ENCODE measurements around the gene CFAP20DC. TPM values are rescaled to one million over a fixed set of nuclear protein-coding genes. Genes with fewer than 3 reads are reported as not detected.
"Not testable (repeated sequence)": the region's sequence is repeated elsewhere in the genome, so short reads cannot be mapped to it uniquely, and the experiment has no call there.

Gene CFAP20DC
- polyA plus RNA-seq, 4 donors, result 0.28 to 0.65 TPM; not detected in 2

- H3K4me3 ChIP-seq (ENCODE audit: low read depth in 1 of 3, low read length in 3 of 3); H3K4me1 ChIP-seq (ENCODE audit: control insufficient read depth in 3 of 3, insufficient read depth in 2 of 3, low read depth in 1 of 3, low read length in 2 of 3); H3K36me3 ChIP-seq (ENCODE audit: control insufficient read depth in 3 of 3, insufficient read depth in 2 of 3, low read depth in 1 of 3, low read length in 3 of 3); H3K27ac ChIP-seq (ENCODE audit: low read depth in 1 of 3, low read length in 2 of 3); H3K9me3 ChIP-seq (ENCODE audit: control insufficient read depth in 2 of 2, insufficient read depth in 1 of 2, low read depth in 1 of 2, low read length in 1 of 2); FAIRE-seq; DNase-seq; H3K27me3 ChIP-seq (ENCODE audit: control insufficient read depth in 3 of 3, insufficient read depth in 3 of 3, low read length in 3 of 3): not testable (repeated sequence)
- WGBS, 3 donors, result 89 to 90% (median 89%) methylated on average over 12 to 16 of the region's 34 CpGs
Observed at GRCh38 chr3:58842050-58842747, 207.6 kb downstream of the CFAP20DC start.

DNA sequence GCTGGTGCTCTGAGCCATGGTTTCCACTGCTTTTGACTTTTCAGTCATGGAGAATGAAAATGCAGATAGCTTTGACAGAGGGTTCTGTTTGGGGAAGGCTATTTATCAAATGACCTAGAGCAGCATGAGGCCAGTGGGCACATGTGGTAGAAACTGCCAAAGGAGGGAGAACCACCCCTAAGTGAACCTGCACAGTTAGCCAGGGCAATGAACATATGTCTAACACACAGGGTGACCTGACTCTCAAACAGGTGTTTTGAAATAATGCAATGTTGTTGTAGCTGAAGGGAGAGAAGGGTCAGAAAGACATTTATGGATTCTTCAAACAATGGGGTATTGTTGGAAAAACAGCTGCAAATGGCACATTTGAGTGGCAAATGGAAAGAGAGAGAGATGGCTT is 208.9 kb downstream of the CFAP20DC start:
- no peaks in the 10 kb centered on the region for H3K36me3 ChIP-seq (ENCODE audit: control insufficient read depth in 3 of 3, insufficient read depth in 2 of 3, low read depth in 1 of 3, low read length in 3 of 3)
- no peak for DNase-seq
- no peak overlapping the region for H3K27ac ChIP-seq (ENCODE audit: low read depth in 1 of 3, low read length in 2 of 3)
- H3K9me3 ChIP-seq (ENCODE audit: control insufficient read depth in 2 of 2, insufficient read depth in 1 of 2, low read depth in 1 of 2, low read length in 1 of 2), result no peaks in the 10 kb centered on the region
- no peaks in the 10 kb centered on the region for H3K4me1 ChIP-seq (ENCODE audit: control insufficient read depth in 3 of 3, insufficient read depth in 2 of 3, low read depth in 1 of 3, low read length in 2 of 3)
- no peak overlapping the region for H3K4me3 ChIP-seq (ENCODE audit: low read depth in 1 of 3, low read length in 3 of 3)
- no peaks in the 10 kb centered on the region for H3K27me3 ChIP-seq (ENCODE audit: control insufficient read depth in 3 of 3, insufficient read depth in 3 of 3, low read length in 3 of 3)
- no peak for FAIRE-seq

DNA sequence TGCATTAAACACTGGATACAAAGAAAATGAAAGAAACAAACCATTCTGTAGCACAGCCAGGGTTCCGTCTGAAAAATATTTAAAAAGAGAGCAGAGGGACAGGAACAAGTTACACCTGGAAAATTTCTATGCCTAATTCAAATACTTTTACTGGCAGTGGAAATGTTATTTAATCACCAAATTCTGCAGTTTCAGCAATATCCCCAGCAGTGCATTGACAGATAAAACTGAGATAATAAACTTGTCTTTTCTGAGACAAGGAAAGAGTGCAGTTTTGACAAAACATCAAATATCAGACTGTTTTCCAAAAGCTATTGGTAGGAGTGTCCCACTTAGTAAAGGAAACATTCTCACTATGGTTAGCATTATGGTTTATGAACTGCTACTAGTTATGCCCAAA is 209.9 kb downstream of the CFAP20DC start:
- 83 to 91% (median 85%) methylated on average over 1 of the region's 1 CpG for WGBS, 3 donors
- Histone ChIP-seq H3K36me3 (ENCODE audit: control insufficient read depth in 3 of 3, insufficient read depth in 2 of 3, low read depth in 1 of 3, low read length in 3 of 3) (no peaks in the 10 kb centered on the region), H3K4me1 (ENCODE audit: control insufficient read depth in 3 of 3, insufficient read depth in 2 of 3, low read depth in 1 of 3, low read length in 2 of 3) (no peaks in the 10 kb centered on the region), H3K27me3 (ENCODE audit: control insufficient read depth in 3 of 3, insufficient read depth in 3 of 3, low read length in 3 of 3) (no peaks in the 10 kb centered on the region), H3K27ac (ENCODE audit: low read depth in 1 of 3, low read length in 2 of 3) (no peak overlapping the region), H3K9me3 (ENCODE audit: control insufficient read depth in 2 of 2, insufficient read depth in 1 of 2, low read depth in 1 of 2, low read length in 1 of 2) (no peaks in the 10 kb centered on the region), H3K4me3 (ENCODE audit: low read depth in 1 of 3, low read length in 3 of 3) (no peak overlapping the region)
- DNase-seq, result no peak
- no peak for FAIRE-seq

DNA sequence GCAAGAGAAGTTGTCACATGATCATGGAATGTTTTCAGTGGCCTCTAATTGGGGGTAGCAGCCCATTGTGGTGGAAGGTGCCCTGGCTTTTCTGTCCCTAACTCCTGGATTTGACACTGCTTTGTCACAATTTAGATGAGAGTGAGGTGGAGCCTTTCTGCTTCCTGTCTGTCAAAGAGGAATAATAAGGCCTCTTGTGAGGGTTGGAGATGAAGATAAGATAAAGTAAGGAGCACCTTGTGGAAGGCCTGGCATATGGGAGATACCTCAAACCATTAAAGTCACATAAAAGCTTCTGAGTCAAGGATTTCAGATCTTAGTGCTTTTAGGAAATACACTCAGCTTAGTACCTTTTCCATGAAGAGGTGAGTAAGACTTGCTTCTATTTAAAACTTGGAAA is 210.6 kb downstream of the CFAP20DC start:
- H3K4me1 ChIP-seq (ENCODE audit: control insufficient read depth in 3 of 3, insufficient read depth in 2 of 3, low read depth in 1 of 3, low read length in 2 of 3), result no peaks in the 10 kb centered on the region
- FAIRE-seq (no peak), DNase-seq (no peak)
- no peaks in the 10 kb centered on the region for H3K27me3 ChIP-seq (ENCODE audit: control insufficient read depth in 3 of 3, insufficient read depth in 3 of 3, low read length in 3 of 3)
- no peak overlapping the region for H3K4me3 ChIP-seq (ENCODE audit: low read depth in 1 of 3, low read length in 3 of 3)
- no peaks in the 10 kb centered on the region for H3K36me3 ChIP-seq (ENCODE audit: control insufficient read depth in 3 of 3, insufficient read depth in 2 of 3, low read depth in 1 of 3, low read length in 3 of 3)
- no peak overlapping the region for H3K27ac ChIP-seq (ENCODE audit: low read depth in 1 of 3, low read length in 2 of 3)
- H3K9me3 ChIP-seq (ENCODE audit: control insufficient read depth in 2 of 2, insufficient read depth in 1 of 2, low read depth in 1 of 2, low read length in 1 of 2), result no peaks in the 10 kb centered on the region

DNA sequence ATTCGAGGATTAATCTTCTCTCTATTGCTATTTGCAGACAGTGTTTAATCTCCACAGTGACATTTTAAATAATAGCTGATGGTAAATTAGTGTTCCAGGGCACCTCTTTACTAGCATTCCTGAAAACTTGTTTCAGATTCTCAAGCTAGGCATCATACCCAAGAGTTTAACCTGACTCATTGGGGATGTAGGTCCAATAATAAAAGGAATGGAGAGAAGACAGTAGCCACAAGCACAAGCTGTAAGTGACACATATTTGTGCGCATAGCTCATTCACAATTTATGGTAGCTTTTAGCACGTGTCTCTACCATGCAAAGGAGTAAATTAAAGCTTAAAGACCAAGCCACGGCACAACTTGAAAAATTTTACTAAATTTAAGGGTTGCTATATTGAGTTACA is 212.0 kb downstream of the CFAP20DC start:
- H3K4me1 ChIP-seq (ENCODE audit: control insufficient read depth in 3 of 3, insufficient read depth in 2 of 3, low read depth in 1 of 3, low read length in 2 of 3), result no peaks in the 10 kb centered on the region
- no peaks in the 10 kb centered on the region for H3K36me3 ChIP-seq (ENCODE audit: control insufficient read depth in 3 of 3, insufficient read depth in 2 of 3, low read depth in 1 of 3, low read length in 3 of 3)
- DNase-seq (no peak), FAIRE-seq (no peak)
- H3K27ac ChIP-seq (ENCODE audit: low read depth in 1 of 3, low read length in 2 of 3), result no peak overlapping the region
- H3K4me3 ChIP-seq (ENCODE audit: low read depth in 1 of 3, low read length in 3 of 3), result no peak overlapping the region
- no peaks in the 10 kb centered on the region for H3K9me3 ChIP-seq (ENCODE audit: control insufficient read depth in 2 of 2, insufficient read depth in 1 of 2, low read depth in 1 of 2, low read length in 1 of 2)
- 65 to 76% (median 69%) methylated on average over 4 of the region's 4 CpGs for WGBS, 3 donors
- H3K27me3 ChIP-seq (ENCODE audit: control insufficient read depth in 3 of 3, insufficient read depth in 3 of 3, low read length in 3 of 3), result no peaks in the 10 kb centered on the region

DNA sequence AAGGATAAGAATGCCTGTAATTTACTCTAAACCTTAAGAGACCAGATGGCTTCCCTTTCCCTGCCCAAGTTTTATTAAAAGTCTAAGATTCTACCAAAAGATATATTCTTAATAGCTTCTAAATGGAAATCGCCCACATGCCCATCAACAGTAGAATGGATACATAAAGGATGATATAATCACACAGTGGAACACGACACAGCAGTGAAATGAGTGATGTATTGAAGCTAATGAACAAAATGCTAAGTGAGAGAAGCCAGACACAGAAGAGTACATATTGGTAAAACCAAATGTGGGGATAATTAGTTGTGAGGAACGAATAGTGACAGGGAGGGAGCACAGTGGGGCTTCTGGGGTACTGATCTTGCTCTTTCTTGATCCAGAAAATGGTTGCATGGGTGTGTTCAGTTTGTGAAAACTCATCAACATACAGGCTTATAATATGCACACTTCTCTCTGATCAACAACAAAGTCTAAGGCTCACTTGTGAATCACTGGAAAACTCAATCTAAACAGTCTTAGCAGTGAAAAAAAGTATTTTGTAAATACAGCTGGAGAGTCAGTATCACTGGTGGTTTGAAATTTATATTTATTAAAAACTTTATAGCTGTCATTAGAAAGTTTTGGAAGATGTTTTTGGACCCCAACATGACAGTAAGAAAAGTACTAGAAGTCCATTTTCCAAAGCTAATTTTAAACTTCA is 212.5 kb downstream of the CFAP20DC start:
- no peak overlapping the region for H3K27ac ChIP-seq (ENCODE audit: low read depth in 1 of 3, low read length in 2 of 3)
- no peak for DNase-seq
- no peak for FAIRE-seq
- no peaks in the 10 kb centered on the region for H3K27me3 ChIP-seq (ENCODE audit: control insufficient read depth in 3 of 3, insufficient read depth in 3 of 3, low read length in 3 of 3)
- H3K4me3 ChIP-seq (ENCODE audit: low read depth in 1 of 3, low read length in 3 of 3), result no peak overlapping the region
- 69 to 78% (median 73%) methylated on average over 3 of the region's 3 CpGs for WGBS, 3 donors
- no peaks in the 10 kb centered on the region for H3K4me1 ChIP-seq (ENCODE audit: control insufficient read depth in 3 of 3, insufficient read depth in 2 of 3, low read depth in 1 of 3, low read length in 2 of 3)
- H3K36me3 ChIP-seq (ENCODE audit: control insufficient read depth in 3 of 3, insufficient read depth in 2 of 3, low read depth in 1 of 3, low read length in 3 of 3), result no peaks in the 10 kb centered on the region
- no peaks in the 10 kb centered on the region for H3K9me3 ChIP-seq (ENCODE audit: control insufficient read depth in 2 of 2, insufficient read depth in 1 of 2, low read depth in 1 of 2, low read length in 1 of 2)

DNA sequence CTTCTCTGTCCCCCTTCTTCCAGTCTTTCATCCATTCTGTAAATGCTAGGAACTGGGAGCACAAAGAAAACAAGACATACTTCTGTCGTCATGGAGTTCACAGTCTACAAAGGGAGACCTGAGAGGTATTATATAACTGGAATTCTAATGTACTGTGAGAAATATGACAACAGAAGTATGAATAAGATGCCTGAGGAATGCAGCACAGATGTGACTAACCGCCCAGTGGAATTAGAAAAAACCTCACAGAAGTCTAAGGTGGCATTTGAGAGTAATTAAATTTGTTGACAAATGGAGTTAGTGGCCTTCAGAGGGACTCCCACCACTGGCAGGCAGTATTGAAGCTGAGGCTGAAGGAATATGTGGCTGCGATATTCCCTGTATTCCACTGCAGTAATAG is 214.7 kb downstream of the CFAP20DC start:
- DNase-seq (no peak), FAIRE-seq (no peak)
- Histone ChIP-seq H3K4me1 (ENCODE audit: control insufficient read depth in 3 of 3, insufficient read depth in 2 of 3, low read depth in 1 of 3, low read length in 2 of 3) (no peaks in the 10 kb centered on the region), H3K27me3 (ENCODE audit: control insufficient read depth in 3 of 3, insufficient read depth in 3 of 3, low read length in 3 of 3) (no peaks in the 10 kb centered on the region), H3K9me3 (ENCODE audit: control insufficient read depth in 2 of 2, insufficient read depth in 1 of 2, low read depth in 1 of 2, low read length in 1 of 2) (no peaks in the 10 kb centered on the region), H3K27ac (ENCODE audit: low read depth in 1 of 3, low read length in 2 of 3) (no peak overlapping the region), H3K36me3 (ENCODE audit: control insufficient read depth in 3 of 3, insufficient read depth in 2 of 3, low read depth in 1 of 3, low read length in 3 of 3) (no peaks in the 10 kb centered on the region), H3K4me3 (ENCODE audit: low read depth in 1 of 3, low read length in 3 of 3) (no peak overlapping the region)
- WGBS, 3 donors, result 78 to 86% (median 81%) methylated on average over 3 of the region's 3 CpGs

DNA sequence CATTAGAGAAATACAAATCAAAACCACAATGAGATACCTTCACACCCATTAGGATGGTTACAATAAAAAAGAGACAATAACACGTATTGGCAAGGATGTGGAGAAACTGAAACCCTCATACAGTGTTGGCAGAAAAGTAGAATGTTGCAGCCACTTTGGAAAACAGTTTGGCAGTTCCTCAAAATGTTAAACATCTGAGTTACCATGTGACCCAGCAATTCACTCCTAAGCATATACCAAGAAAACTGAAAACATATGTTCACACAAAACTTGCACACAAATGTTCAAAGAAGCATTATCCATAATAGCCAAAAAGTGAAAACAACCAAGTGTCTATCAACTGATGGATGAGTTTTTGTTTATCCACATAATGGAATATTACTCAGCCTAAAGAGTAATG is 216.3 kb downstream of the CFAP20DC start:
- Histone ChIP-seq H3K36me3 (ENCODE audit: control insufficient read depth in 3 of 3, insufficient read depth in 2 of 3, low read depth in 1 of 3, low read length in 3 of 3) (no peaks in the 10 kb centered on the region), H3K4me3 (ENCODE audit: low read depth in 1 of 3, low read length in 3 of 3) (no peak overlapping the region), H3K4me1 (ENCODE audit: control insufficient read depth in 3 of 3, insufficient read depth in 2 of 3, low read depth in 1 of 3, low read length in 2 of 3) (no peaks in the 10 kb centered on the region), H3K27ac (ENCODE audit: low read depth in 1 of 3, low read length in 2 of 3) (no peak overlapping the region), H3K27me3 (ENCODE audit: control insufficient read depth in 3 of 3, insufficient read depth in 3 of 3, low read length in 3 of 3) (no peaks in the 10 kb centered on the region), H3K9me3 (ENCODE audit: control insufficient read depth in 2 of 2, insufficient read depth in 1 of 2, low read depth in 1 of 2, low read length in 1 of 2) (no peaks in the 10 kb centered on the region)
- WGBS, 3 donors, result 41 to 55% (median 48%) methylated on average over 1 of the region's 1 CpG
- FAIRE-seq (no peak), DNase-seq (no peak)
